ENCODE measurements around the gene PELI2. TPM values are rescaled to one million over a fixed set of nuclear protein-coding genes. Genes with fewer than 3 reads are reported as not detected.

PELI2 gene
- total RNA-seq, 1 donor from 2014 or later, result 27.2 TPM

DNA sequence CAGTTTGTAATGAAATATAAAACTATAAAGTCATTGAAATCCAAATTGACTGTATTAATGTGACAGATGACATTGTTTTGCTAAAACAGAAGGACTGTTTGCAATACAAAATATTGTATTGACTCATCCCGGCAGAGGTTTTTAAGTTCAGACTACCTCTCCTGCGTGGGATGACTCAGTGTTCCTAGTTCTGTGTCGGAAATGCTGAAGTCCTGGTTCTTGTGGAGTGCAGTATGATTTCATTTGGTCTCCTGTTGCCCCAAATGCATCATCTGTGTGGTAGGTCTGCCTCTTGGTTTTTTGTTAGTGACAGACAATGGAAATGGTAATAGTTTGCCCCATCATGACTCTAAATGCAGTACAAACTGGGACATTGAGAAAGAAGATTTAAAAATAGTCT lies 27.8 kb downstream of the PELI2 start:
- Histone ChIP-seq H3K4me2 (no peak overlapping the region), H3K4me3 (no peak overlapping the region), H3K9ac (no peak overlapping the region), H2AFZ (replicated peaks) (no peak overlapping the region), H3K4me1 (peaks cover 26% of the 10 kb centered on the region), H4K20me1 (ENCODE audit: low read depth) (peaks cover 4% of the 10 kb centered on the region), H3K9me3 (ENCODE audit: low read depth) (no peaks in the 10 kb centered on the region), H3K79me2 (ENCODE audit: low read depth) (peaks cover 100% of the 10 kb centered on the region), H3K27me3 (no peaks in the 10 kb centered on the region), H3K36me3 (no peaks in the 10 kb centered on the region), H3F3A (ENCODE audit: low read depth) (peaks cover 5% of the 10 kb centered on the region), H3K27ac (no peak overlapping the region)
- Mint-ChIP-seq H3K4me1 (peaks cover 27% of the 10 kb centered on the region), H3K36me3 (peaks cover 3% of the 10 kb centered on the region), H3K9me3 (no peaks in the 10 kb centered on the region), H3K4me3 (no peak overlapping the region), H3K27ac (no peak overlapping the region), H3K27me3 (ENCODE audit: insufficient read depth, low read depth) (no peaks in the 10 kb centered on the region)
- TF ChIP-seq EZH2phosphoT487 (IDR thresholded peaks at IDR 0.05) (no peak), EZH2 (IDR thresholded peaks at IDR 0.05) (no peak)
- TF ChIP-seq, protein P1, sequence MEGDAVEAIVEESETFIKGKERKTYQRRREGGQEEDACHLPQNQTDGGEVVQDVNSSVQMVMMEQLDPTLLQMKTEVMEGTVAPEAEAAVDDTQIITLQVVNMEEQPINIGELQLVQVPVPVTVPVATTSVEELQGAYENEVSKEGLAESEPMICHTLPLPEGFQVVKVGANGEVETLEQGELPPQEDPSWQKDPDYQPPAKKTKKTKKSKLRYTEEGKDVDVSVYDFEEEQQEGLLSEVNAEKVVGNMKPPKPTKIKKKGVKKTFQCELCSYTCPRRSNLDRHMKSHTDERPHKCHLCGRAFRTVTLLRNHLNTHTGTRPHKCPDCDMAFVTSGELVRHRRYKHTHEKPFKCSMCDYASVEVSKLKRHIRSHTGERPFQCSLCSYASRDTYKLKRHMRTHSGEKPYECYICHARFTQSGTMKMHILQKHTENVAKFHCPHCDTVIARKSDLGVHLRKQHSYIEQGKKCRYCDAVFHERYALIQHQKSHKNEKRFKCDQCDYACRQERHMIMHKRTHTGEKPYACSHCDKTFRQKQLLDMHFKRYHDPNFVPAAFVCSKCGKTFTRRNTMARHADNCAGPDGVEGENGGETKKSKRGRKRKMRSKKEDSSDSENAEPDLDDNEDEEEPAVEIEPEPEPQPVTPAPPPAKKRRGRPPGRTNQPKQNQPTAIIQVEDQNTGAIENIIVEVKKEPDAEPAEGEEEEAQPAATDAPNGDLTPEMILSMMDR (IDR thresholded peaks at IDR 0.05), result no peak
- DNase-seq (ENCODE audit: low spot score), result no peak

- Mint-ChIP-seq H3K27me3 (ENCODE audit: insufficient read depth, low read depth) (no peaks in the 10 kb centered on the region), H3K27ac (no peak overlapping the region), H3K36me3 (peaks cover 3% of the 10 kb centered on the region), H3K4me1 (peaks cover 27% of the 10 kb centered on the region), H3K9me3 (no peaks in the 10 kb centered on the region), H3K4me3 (no peak overlapping the region)
- no peak overlapping the region for H2AFZ ChIP-seq (replicated peaks)
- peaks cover 4% of the 10 kb centered on the region for H4K20me1 ChIP-seq (ENCODE audit: low read depth)
- H3K36me3 ChIP-seq, result no peaks in the 10 kb centered on the region
- H3K9ac ChIP-seq, result no peak overlapping the region
- no peaks in the 10 kb centered on the region for H3K9me3 ChIP-seq (ENCODE audit: low read depth)
- peaks cover 5% of the 10 kb centered on the region for H3F3A ChIP-seq (ENCODE audit: low read depth)
- H3K4me2 ChIP-seq, result no peak overlapping the region
- peaks cover 26% of the 10 kb centered on the region for H3K4me1 ChIP-seq
- TF ChIP-seq EZH2phosphoT487 (IDR thresholded peaks at IDR 0.05) (no peak), EZH2 (IDR thresholded peaks at IDR 0.05) (no peak)
- TF ChIP-seq, protein P1 (IDR thresholded peaks at IDR 0.05), result no peak
- peaks cover 99% of the 10 kb centered on the region for H3K79me2 ChIP-seq (ENCODE audit: low read depth)
- DNase-seq (ENCODE audit: low spot score), result no peak
- no peak overlapping the region for H3K4me3 ChIP-seq
- no peaks in the 10 kb centered on the region for H3K27me3 ChIP-seq
- H3K27ac ChIP-seq, result no peak overlapping the region
These were observed 29.2 kb downstream of the PELI2 start for GRCh38 chr14:56147449-56147848.

- H3F3A ChIP-seq (ENCODE audit: low read depth), result peaks cover 5% of the 10 kb centered on the region
- Mint-ChIP-seq H3K4me1 (peaks cover 27% of the 10 kb centered on the region), H3K9me3 (no peaks in the 10 kb centered on the region), H3K36me3 (peaks cover 3% of the 10 kb centered on the region), H3K27ac (peak overlapping the region; percentile 27), H3K27me3 (ENCODE audit: insufficient read depth, low read depth) (no peaks in the 10 kb centered on the region), H3K4me3 (no peak overlapping the region)
- H3K27me3 ChIP-seq, result no peaks in the 10 kb centered on the region
- no peak overlapping the region for H2AFZ ChIP-seq (replicated peaks)
- H3K9ac ChIP-seq, result no peak overlapping the region
- TF ChIP-seq EZH2phosphoT487 (IDR thresholded peaks at IDR 0.05) (no peak), EZH2 (IDR thresholded peaks at IDR 0.05) (no peak)
- TF ChIP-seq, protein P1 (IDR thresholded peaks at IDR 0.05), result no peak
- peaks cover 4% of the 10 kb centered on the region for H4K20me1 ChIP-seq (ENCODE audit: low read depth)
- no peak overlapping the region for H3K4me3 ChIP-seq
- DNase-seq (ENCODE audit: low spot score), result no peak
- peaks cover 99% of the 10 kb centered on the region for H3K79me2 ChIP-seq (ENCODE audit: low read depth)
- H3K9me3 ChIP-seq (ENCODE audit: low read depth), result no peaks in the 10 kb centered on the region
- peak overlapping the region; percentile 56 for H3K4me2 ChIP-seq
- H3K4me1 ChIP-seq, result peaks cover 26% of the 10 kb centered on the region
- no peak overlapping the region for H3K27ac ChIP-seq
- H3K36me3 ChIP-seq, result no peaks in the 10 kb centered on the region
These were observed 30.0 kb downstream of the PELI2 start for GRCh38 chr14:56147986-56148901.

Measured in neural progenitor cell (in vitro differentiated cells).